ENCODE results near the gene RAB3C.
"Not testable (repeated sequence)": the region's sequence is repeated elsewhere in the genome, so short reads cannot be mapped to it uniquely, and the experiment has no call there.

The RAB3C gene

GRCh38 chr5:58545912-58546311 lies 37.0 kb upstream of the RAB3C start:
- Histone ChIP-seq H3K27me3 (no peaks in the 10 kb centered on the region), H3K4me3 (ENCODE audit: low read depth in 1 of 2, low read length in 1 of 2) (peak overlapping the region in 1 of 2 experiments; percentile 48), H3K27ac (peak overlapping the region; percentile 87), H3K36me3 (no peaks in the 10 kb centered on the region), H3K9me3 (no peaks in the 10 kb centered on the region), H3K4me1 (ENCODE audit: control insufficient read depth in 1 of 2, insufficient read depth in 1 of 2, low read depth in 1 of 2, low read length in 1 of 2) (peaks cover 46 to 50% of the 10 kb centered on the region in 2 experiments)
- no peak for TF ChIP-seq CTCF (IDR thresholded peaks at IDR 0.05)

GRCh38 chr5:58548068-58548467 lies 34.8 kb upstream of the RAB3C start:
- H3K4me1 ChIP-seq (ENCODE audit: control insufficient read depth in 1 of 2, insufficient read depth in 1 of 2, low read depth in 1 of 2, low read length in 1 of 2), result peaks cover 38% of the 10 kb centered on the region in 2 experiments
- H3K36me3 ChIP-seq, result no peaks in the 10 kb centered on the region
- H3K27ac ChIP-seq, result no peak overlapping the region
- H3K27me3 ChIP-seq, result no peaks in the 10 kb centered on the region
- no peaks in the 10 kb centered on the region for H3K9me3 ChIP-seq
- no peak overlapping the region for H3K4me3 ChIP-seq (ENCODE audit: low read depth in 1 of 2, low read length in 1 of 2)
- no peak for TF ChIP-seq CTCF (IDR thresholded peaks at IDR 0.05)

GRCh38 chr5:58551492-58551891 lies 31.4 kb upstream of the RAB3C start:
- Histone ChIP-seq H3K36me3 (no peaks in the 10 kb centered on the region), H3K4me3 (ENCODE audit: low read depth in 1 of 2, low read length in 1 of 2) (no peak overlapping the region), H3K9me3 (no peaks in the 10 kb centered on the region), H3K27me3 (no peaks in the 10 kb centered on the region), H3K4me1 (ENCODE audit: control insufficient read depth in 1 of 2, insufficient read depth in 1 of 2, low read depth in 1 of 2, low read length in 1 of 2) (peaks cover 4% of the 10 kb centered on the region in 2 experiments), H3K27ac (no peak overlapping the region)
- TF ChIP-seq CTCF (IDR thresholded peaks at IDR 0.05), result no peak

GRCh38 chr5:58557665-58558338 lies 25.1 kb upstream of the RAB3C start:
- not testable (repeated sequence) for H3K36me3 ChIP-seq; H3K4me3 ChIP-seq (ENCODE audit: low read depth in 1 of 2, low read length in 1 of 2); H3K27ac ChIP-seq; H3K27me3 ChIP-seq; H3K9me3 ChIP-seq; H3K4me1 ChIP-seq (ENCODE audit: control insufficient read depth in 1 of 2, insufficient read depth in 1 of 2, low read depth in 1 of 2, low read length in 1 of 2)

- H3K27ac ChIP-seq; H3K4me1 ChIP-seq (ENCODE audit: control insufficient read depth in 1 of 2, insufficient read depth in 1 of 2, low read depth in 1 of 2, low read length in 1 of 2); H3K4me3 ChIP-seq (ENCODE audit: low read depth in 1 of 2, low read length in 1 of 2); H3K9me3 ChIP-seq; H3K27me3 ChIP-seq; H3K36me3 ChIP-seq: not testable (repeated sequence)
These were observed 19.7 kb upstream of the RAB3C start for GRCh38 chr5:58563016-58563700.

GRCh38 chr5:58564043-58564832 lies 18.6 kb upstream of the RAB3C start:
- H3K27me3 ChIP-seq, result not testable (repeated sequence)

GRCh38 chr5:58565033-58565432 lies 17.8 kb upstream of the RAB3C start:
- Histone ChIP-seq H3K27ac (no peak overlapping the region), H3K4me1 (ENCODE audit: control insufficient read depth in 1 of 2, insufficient read depth in 1 of 2, low read depth in 1 of 2, low read length in 1 of 2) (no peaks in the 10 kb centered on the region), H3K9me3 (no peaks in the 10 kb centered on the region), H3K27me3 (no peaks in the 10 kb centered on the region), H3K4me3 (ENCODE audit: low read depth in 1 of 2, low read length in 1 of 2) (no peak overlapping the region), H3K36me3 (no peaks in the 10 kb centered on the region)
- TF ChIP-seq CTCF (IDR thresholded peaks at IDR 0.05), result no peak

More at GRCh38 chr5:58564043-58564832, 18.6 kb upstream of the RAB3C start:
- not testable (repeated sequence) for H3K4me3 ChIP-seq (ENCODE audit: low read depth in 1 of 2, low read length in 1 of 2); H3K9me3 ChIP-seq; H3K4me1 ChIP-seq (ENCODE audit: control insufficient read depth in 1 of 2, insufficient read depth in 1 of 2, low read depth in 1 of 2, low read length in 1 of 2); H3K36me3 ChIP-seq; H3K27ac ChIP-seq
